Measurements from ENCODE around the gene DICER1.
"Not testable (repeated sequence)": the region's sequence is repeated elsewhere in the genome, so short reads cannot be mapped to it uniquely, and the experiment has no call there.

DICER1 gene

GRCh38 chr14:95185033-95185766 is 27.9 kb upstream of the DICER1 start:
- H3K27ac ChIP-seq = no peak overlapping the region
- no peak for TF ChIP-seq CTCF (conservative IDR thresholded peaks at IDR 0.05)

- H3K27ac ChIP-seq = no peak overlapping the region
- TF ChIP-seq CTCF (conservative IDR thresholded peaks at IDR 0.05) = no peak
Measured at GRCh38 chr14:95184413-95184790, 27.1 kb upstream of the DICER1 start.

GRCh38 chr14:95183532-95184412 is 26.4 kb upstream of the DICER1 start:
- TF ChIP-seq CTCF (conservative IDR thresholded peaks at IDR 0.05) = no peak
- H3K27ac ChIP-seq = no peak overlapping the region

GRCh38 chr14:95183082-95183481 is 25.8 kb upstream of the DICER1 start:
- no peak overlapping the region for H3K27ac ChIP-seq
- TF ChIP-seq CTCF (conservative IDR thresholded peaks at IDR 0.05) = no peak

- TF ChIP-seq CTCF (conservative IDR thresholded peaks at IDR 0.05) = no peak
- H3K27ac ChIP-seq = no peak overlapping the region
Measured at GRCh38 chr14:95182379-95182778, 25.1 kb upstream of the DICER1 start.

- H3K27ac ChIP-seq = no peak overlapping the region
- no peak for TF ChIP-seq CTCF (conservative IDR thresholded peaks at IDR 0.05)
Measured at GRCh38 chr14:95180966-95181741, 23.8 kb upstream of the DICER1 start.

GRCh38 chr14:95175670-95176069 is 18.3 kb upstream of the DICER1 start:
- H3K27ac ChIP-seq = not testable (repeated sequence)

All from VCaP (cell line).